Measurements from ENCODE around the gene PTPRG. TPM values are rescaled to one million over a fixed set of nuclear protein-coding genes. Genes with fewer than 3 reads are reported as not detected.

The PTPRG gene
- total RNA-seq, 1 experiment from 2014 or later: 69.3 TPM

DNA sequence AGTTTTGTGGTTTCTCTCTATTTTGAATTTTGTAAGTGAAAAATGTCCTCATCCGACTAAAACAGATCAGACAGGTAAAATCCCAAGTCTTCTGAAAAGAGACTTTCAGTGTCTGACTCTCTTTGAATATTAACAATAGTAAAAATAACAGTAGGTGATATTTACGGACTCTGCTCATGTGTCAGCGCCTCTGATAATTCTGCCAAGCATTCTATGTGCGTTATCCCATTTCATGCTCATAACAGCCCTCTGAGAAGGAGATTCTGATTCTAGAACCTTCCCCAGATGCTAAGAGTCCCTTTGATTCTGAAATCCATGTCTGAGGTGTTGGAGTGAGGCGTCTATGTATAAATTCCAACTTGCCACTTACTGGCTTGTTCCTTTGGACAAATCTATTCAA is 529.1 kb downstream of the PTPRG start:
- H4K20me1 ChIP-seq (ENCODE audit: control insufficient read depth, insufficient read depth, insufficient read length): no peaks in the 10 kb centered on the region
- H3K27me3 ChIP-seq (ENCODE audit: insufficient read depth, low read length): no peaks in the 10 kb centered on the region
- no peak overlapping the region for H3K23ac ChIP-seq (ENCODE audit: insufficient read length, low read depth, low read length)
- H3K4me2 ChIP-seq (ENCODE audit: insufficient read depth, insufficient read length, low read length): no peak overlapping the region
- no peak overlapping the region for H3K4ac ChIP-seq (ENCODE audit: low read depth, low read length)
- H2BK12ac ChIP-seq (ENCODE audit: insufficient read length, low read depth, low read length): no peak overlapping the region
- Mint-ChIP-seq H3K4me3 (no peak overlapping the region), H3K27ac (no peak overlapping the region), H3K4me1 (no peaks in the 10 kb centered on the region; a peak in 1 of 4 replicates), H3K27me3 (ENCODE audit: low read depth) (no peaks in the 10 kb centered on the region), H3K9me3 (no peaks in the 10 kb centered on the region), H3K36me3 (ENCODE audit: insufficient read depth in 1 of 3, low read depth in 3 of 3) (no peaks in the 10 kb centered on the region)
- no peak overlapping the region for H3T11ph ChIP-seq (ENCODE audit: low read length)
- H3K27ac ChIP-seq (ENCODE audit: insufficient read length, low read depth, low read length): no peak overlapping the region
- H2AFZ ChIP-seq (ENCODE audit: low read length): no peak overlapping the region
- H2AK5ac ChIP-seq (ENCODE audit: insufficient read length, low read length): no peak overlapping the region
- no peaks in the 10 kb centered on the region for H3K79me2 ChIP-seq (ENCODE audit: insufficient read depth, low read length)
- H3K56ac ChIP-seq (ENCODE audit: insufficient read length, low read depth, low read length): no peak overlapping the region
- H3K23me2 ChIP-seq (ENCODE audit: insufficient read length, low read depth, low read length, poor library complexity, severe bottlenecking): no peaks in the 10 kb centered on the region
- no peak overlapping the region for H4K5ac ChIP-seq (ENCODE audit: insufficient read length, low read depth, low read length)
- H3K9ac ChIP-seq (ENCODE audit: extremely low read depth, insufficient read length, low read length): no peak overlapping the region
- no peak overlapping the region for H4K91ac ChIP-seq (ENCODE audit: insufficient read length, low read depth, low read length)
- DNase-seq: no peak
- H4K8ac ChIP-seq (replicated peaks; ENCODE audit: insufficient read length, low read depth, low read length): no peak overlapping the region
- no peak overlapping the region for H2BK20ac ChIP-seq (ENCODE audit: low read depth, low read length, poor library complexity, severe bottlenecking)
- no peak overlapping the region for H2BK5ac ChIP-seq (ENCODE audit: insufficient read length, low read length)
- TF ChIP-seq, protein P1, sequence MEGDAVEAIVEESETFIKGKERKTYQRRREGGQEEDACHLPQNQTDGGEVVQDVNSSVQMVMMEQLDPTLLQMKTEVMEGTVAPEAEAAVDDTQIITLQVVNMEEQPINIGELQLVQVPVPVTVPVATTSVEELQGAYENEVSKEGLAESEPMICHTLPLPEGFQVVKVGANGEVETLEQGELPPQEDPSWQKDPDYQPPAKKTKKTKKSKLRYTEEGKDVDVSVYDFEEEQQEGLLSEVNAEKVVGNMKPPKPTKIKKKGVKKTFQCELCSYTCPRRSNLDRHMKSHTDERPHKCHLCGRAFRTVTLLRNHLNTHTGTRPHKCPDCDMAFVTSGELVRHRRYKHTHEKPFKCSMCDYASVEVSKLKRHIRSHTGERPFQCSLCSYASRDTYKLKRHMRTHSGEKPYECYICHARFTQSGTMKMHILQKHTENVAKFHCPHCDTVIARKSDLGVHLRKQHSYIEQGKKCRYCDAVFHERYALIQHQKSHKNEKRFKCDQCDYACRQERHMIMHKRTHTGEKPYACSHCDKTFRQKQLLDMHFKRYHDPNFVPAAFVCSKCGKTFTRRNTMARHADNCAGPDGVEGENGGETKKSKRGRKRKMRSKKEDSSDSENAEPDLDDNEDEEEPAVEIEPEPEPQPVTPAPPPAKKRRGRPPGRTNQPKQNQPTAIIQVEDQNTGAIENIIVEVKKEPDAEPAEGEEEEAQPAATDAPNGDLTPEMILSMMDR (conservative IDR thresholded peaks at IDR 0.05): no peak
- no peak overlapping the region for H2BK120ac ChIP-seq (ENCODE audit: low read depth, low read length, poor library complexity, severe bottlenecking)
- H2BK15ac ChIP-seq (ENCODE audit: low read depth, low read length): no peak overlapping the region
- no peaks in the 10 kb centered on the region for H3K9me3 ChIP-seq (ENCODE audit: control insufficient read depth, low read depth, low read length)
- no peaks in the 10 kb centered on the region for H3K4me1 ChIP-seq (ENCODE audit: insufficient read depth, low read length)
- H3K79me1 ChIP-seq (ENCODE audit: insufficient read depth, low read depth, low read length, poor library complexity, severe bottlenecking): peaks cover 4% of the 10 kb centered on the region
- no CpG with 5 or more reads among the region's 5 CpGs for whole genome bisulfite sequencing (ENCODE audit: extremely low coverage, insufficient read length, low lambda C conversion rate)
- no peak overlapping the region for H3K14ac ChIP-seq (ENCODE audit: insufficient read depth, low read length)
- no peak overlapping the region for H3K18ac ChIP-seq (ENCODE audit: insufficient read length, low read depth, low read length)
